GM12801 (cell line): ENCODE measurements around the gene SOCS2.

Experiments
- TF ChIP-seq, protein P1 (sequence below): IDR thresholded peaks from one replicate; pipeline ENCODE4 v1.5.1; 2011; ENCODE audit warnings: control low read depth; ENCODE audit not compliant: insufficient read length; ENCODE audit errors: extremely low read depth

The SOCS2 gene

DNA sequence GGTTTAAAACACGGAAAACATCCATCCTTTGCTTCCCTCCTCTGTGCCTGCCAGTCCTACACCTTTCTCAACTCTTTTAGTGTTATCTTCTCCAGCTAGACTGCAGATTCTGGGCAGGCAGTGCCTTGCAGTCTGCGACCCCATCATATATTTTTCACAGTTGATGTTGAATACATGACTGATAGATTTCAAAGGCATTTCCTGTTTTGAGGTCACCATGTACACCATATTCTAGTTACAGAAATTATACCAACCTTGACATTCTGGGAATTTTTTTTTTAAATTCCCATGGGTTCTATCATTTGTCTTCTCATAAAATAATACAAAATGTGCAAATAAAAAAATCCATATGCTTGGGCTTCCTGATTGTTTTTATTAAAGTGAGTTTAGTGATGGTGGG, 16.6 kb downstream of the SOCS2 start:
- TF ChIP-seq, protein P1, sequence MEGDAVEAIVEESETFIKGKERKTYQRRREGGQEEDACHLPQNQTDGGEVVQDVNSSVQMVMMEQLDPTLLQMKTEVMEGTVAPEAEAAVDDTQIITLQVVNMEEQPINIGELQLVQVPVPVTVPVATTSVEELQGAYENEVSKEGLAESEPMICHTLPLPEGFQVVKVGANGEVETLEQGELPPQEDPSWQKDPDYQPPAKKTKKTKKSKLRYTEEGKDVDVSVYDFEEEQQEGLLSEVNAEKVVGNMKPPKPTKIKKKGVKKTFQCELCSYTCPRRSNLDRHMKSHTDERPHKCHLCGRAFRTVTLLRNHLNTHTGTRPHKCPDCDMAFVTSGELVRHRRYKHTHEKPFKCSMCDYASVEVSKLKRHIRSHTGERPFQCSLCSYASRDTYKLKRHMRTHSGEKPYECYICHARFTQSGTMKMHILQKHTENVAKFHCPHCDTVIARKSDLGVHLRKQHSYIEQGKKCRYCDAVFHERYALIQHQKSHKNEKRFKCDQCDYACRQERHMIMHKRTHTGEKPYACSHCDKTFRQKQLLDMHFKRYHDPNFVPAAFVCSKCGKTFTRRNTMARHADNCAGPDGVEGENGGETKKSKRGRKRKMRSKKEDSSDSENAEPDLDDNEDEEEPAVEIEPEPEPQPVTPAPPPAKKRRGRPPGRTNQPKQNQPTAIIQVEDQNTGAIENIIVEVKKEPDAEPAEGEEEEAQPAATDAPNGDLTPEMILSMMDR, result no peak

DNA sequence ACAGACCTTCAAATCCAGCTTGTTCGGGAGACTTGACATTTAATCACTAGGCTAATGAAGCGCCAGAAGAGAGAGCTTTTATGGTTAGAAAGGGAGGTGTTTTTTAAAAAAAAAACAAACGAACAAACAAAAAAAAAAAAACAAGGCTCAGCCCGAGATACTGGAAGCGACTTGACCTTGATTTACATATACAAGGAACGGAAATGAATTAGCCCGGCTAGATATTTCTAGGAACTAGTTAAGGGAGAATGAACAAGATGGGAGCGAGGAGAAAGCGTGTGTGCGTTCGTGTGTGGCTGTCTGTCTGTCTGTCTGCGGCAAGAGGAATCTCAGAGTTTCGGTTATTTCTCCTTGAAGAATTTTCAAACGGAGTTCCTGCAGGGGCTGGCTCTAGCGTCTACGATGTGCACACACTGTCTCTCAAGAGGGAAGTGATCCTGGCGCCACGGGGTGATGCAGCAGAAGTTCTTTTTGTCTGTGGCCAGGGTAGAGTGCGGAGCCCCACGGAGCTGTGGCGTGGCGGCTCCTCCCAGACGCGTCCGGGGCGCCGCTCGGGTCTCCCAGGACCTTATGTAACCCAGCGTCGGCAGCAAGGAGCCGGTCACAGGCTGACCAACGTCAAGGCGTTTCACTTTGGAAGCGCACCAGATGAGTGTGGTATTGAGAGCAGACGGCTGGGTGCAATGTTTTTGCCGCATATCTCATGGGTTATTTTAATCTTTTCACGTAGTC, 18.8 kb downstream of the SOCS2 start:
- TF ChIP-seq, protein P1, result no peak

DNA sequence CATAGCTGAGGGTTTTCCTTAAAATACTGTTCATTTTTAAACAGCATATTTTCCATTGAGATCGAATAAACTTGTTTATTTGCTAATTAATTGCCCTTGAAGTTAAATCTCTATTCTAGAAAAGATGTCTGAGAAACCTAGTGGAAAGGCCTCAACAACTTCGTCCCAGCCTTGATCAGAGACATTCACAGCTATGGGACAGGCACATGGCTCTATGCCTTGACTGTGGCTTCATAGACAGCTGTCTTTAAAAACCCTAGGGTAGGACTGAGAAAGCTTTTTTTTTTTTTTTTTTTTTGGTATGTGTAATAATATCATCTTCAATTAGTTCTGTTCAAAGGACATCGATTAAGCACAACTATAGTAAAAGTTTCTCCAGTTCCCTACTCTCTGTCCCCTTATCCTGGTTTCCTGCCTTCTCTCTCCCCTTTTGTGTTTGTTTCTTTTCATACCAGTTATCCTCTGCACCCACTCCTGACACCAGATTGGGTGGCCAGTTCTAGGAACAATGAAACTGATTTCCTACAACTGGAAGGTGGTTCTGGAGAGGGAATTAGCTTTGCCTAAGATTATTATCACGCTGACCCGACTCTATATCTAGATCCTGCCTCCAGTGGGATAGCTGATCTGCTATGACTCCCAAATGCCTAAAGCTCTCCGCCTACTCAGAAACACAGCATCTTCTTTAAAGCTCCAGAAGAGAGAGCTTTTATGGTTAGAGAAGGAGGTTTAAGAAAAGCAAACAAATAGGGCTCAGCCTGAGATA, 20.3 kb downstream of the SOCS2 start:
- TF ChIP-seq, protein P1, result no peak

DNA sequence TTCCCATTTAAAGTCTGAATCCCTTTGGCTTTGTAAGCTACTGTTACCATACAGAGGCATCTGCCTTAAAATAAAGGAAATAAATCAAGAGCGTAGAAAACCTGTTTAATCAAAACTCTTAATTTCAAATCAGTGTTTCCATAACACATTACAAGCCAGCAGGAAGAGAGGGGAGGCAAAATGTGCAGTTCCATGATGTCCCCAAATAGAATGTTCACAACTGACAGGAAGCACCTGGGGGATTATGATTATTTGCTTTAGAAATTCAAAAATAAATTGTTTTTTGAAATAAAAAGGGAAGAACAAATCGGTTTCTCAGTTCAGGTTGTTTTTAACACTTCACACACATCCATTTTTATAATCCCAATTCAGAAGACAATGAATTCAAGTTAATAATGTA, 21.4 kb downstream of the SOCS2 start:
- TF ChIP-seq, protein P1, result no peak

DNA sequence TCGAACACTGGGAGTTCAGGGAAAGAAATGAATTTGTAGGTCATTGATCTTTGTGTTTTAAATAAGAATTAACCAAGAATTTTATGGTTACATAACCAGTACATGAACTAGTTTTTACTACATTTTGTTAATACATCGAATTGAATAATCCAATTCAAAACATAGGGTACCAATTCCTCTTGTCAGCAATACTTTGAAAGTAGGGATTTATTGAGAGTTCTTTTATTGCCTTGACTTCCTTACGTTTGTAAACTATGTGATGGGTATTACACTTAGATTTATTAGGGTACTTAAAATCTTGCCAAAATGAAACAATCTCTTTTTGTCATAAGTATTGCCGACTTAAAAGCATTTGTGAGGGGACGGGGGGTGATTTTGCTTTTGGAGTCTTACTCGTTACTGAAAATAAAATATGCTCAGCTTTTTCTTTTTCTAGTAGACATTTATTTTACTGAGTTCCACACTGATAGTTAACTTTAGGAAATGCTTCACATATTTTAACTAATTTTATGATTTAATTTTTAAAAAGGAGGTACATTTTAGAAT, 22.4 kb downstream of the SOCS2 start:
- TF ChIP-seq, protein P1, result no peak

DNA sequence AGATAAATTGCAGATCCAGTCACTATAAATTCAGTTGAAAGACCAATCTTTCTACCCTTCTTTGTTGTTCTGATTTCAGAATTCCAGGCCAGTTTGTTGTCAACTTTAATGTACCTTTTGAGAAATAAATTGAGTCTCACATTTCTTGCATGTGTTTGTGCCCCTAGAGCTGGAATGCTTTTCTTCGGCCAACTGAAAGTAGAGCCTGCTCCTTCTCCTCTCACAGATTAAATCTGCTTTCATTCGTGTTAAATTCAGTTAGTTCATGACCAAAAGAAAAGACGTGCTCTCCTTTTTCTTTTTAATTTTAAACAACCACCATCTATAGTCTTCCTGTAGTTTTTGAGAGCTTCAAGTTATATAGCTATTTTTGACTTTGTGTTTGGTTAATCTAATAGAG, 22.9 kb downstream of the SOCS2 start:
- TF ChIP-seq, protein P1, result no peak

DNA sequence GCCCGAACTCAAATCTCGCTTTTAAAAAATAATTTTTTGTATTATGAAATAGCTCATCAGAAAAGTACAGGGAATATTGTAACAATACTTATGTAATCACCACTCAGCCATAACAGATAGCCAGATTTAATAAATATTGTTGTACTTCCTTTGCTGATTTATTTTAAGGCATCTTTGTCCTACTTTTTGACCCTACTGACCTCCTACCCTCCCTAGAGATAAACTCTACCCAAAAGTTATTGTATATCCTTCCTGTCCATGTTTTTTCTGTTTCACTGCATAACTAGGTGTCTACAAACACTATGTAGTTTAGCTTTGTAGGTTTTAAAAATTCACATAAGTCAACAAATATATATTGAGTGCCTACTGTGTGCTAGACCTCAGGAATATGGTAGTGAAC, 25.1 kb downstream of the SOCS2 start:
- TF ChIP-seq, protein P1, result no peak
